Heart right ventricle (tissue), 16 donors: ENCODE measurements around the gene COL23A1. TPM values are rescaled to one million over a fixed set of nuclear protein-coding genes. Genes with fewer than 3 reads are reported as not detected.

Experiments used
- ATAC-seq, 8 donors: fragments of 200-7000 bp; cut with Tn5 transposase; one replicate each; pipeline ENCODE4 v1.9.1; 2020; ENCODE audit warnings: mild to moderate bottlenecking in 8 of 8, moderate library complexity in 8 of 8, moderate number of reproducible peaks in 1 of 8
- DNase-seq, 2 donors: peaks; one replicate each; pipeline ENCODE4 v3.0.0-alpha.2; 2020
- H3K27ac ChIP-seq, 10 donors: fragments of 200-600 bp; sonication (generic) in 2 of 10; one replicate each; pipeline versions ENCODE4 v1.5.0 to v1.8.0; 2020 to 2022; ENCODE audit warnings: mild to moderate bottlenecking in 3 of 10
- H3K27me3 ChIP-seq, 7 donors: fragments of 200-600 bp; one replicate each; pipeline ENCODE4 v1.8.0; 2021 to 2022; ENCODE audit warnings: mild to moderate bottlenecking in 2 of 7
- H3K36me3 ChIP-seq, 9 donors: fragments of 200-600 bp; sonication (generic) in 1 of 9; one replicate each; pipeline versions ENCODE4 v1.5.0 to v1.8.0; 2020 to 2022; ENCODE audit warnings: mild to moderate bottlenecking in 2 of 9
- H3K4me1 ChIP-seq, 9 donors: fragments of 200-600 bp; sonication (generic) in 1 of 9; one replicate each; pipeline versions ENCODE4 v1.5.0 to v1.8.0; 2020 to 2022; ENCODE audit warnings: mild to moderate bottlenecking in 4 of 9
- H3K4me3 ChIP-seq, 10 donors: fragments of 200-600 bp; sonication (generic) in 2 of 10; one replicate each; pipeline versions ENCODE4 v1.5.0 to v1.8.0; 2020 to 2022; ENCODE audit warnings: mild to moderate bottlenecking in 7 of 10, moderate library complexity in 2 of 10
- H3K9me3 ChIP-seq, 11 donors: fragments of 200-600 bp in 10 of 11; sonication (generic) in 2 of 11; one replicate each; pipeline versions ENCODE4 v1.5.0 to v1.8.0; 2013 to 2022; ENCODE audit warnings: mild to moderate bottlenecking in 2 of 11, control low read depth in 1 of 11, moderate library complexity in 1 of 11
- WGBS, 2 donors: extraction: QIAGEN DNeasy Blood & Tissue Kit; methylation state at CpG; one replicate each; pipeline ENCODE4 v1.1.7; 2013; ENCODE audit warnings: inconsistent platforms in 1 of 2; 5-methylcytosine and 5-hydroxymethylcytosine counted together
- intact Hi-C, 10 donors: fragments of 100-400 bp; cut with DNase I; formaldehyde crosslinking; loops; one replicate each; pipeline versions ENCODE4 v1.11.1 to v1.14.2; 2022
- polyA plus RNA-seq, 2 donors: library from polyadenylated mRNA; stranded (reverse); fragments of 200-250 nt; gene quantifications; one replicate each; pipeline ENCODE4 v1.2.3, GENCODE V29; 2013
- total RNA-seq, 10 donors: library from RNA; stranded (reverse); fragmentation: NEBNext Ultra II Directional in 3 of 10; extraction: Animal tissue kit (Norgen Biotek cat#: 25700) in 3 of 10; gene quantifications; one replicate each; pipeline versions ENCODE4 v1.2.1 to v1.2.4, GENCODE V29; 2021 to 2023
- TF ChIP-seq, protein P1 (sequence below), 9 donors: fragments of 200-600 bp; sonication (generic) in 2 of 9; IDR thresholded peaks; one replicate each; pipeline versions ENCODE4 v1.5.0 to v1.8.0; 2021 to 2022; ENCODE audit warnings: antibody characterized with exemption in 9 of 9, mild to moderate bottlenecking in 5 of 9, moderate library complexity in 1 of 9
- donor health status: Arrhythmogenic right ventricular cardiomyopathy.
- donor health status: ischemic (EF 13 %, LVEDD 7.1; RV severe dilation, severe dysfunction).
- donor health status: healthy with polysubstance abuse.
- donor health status: DM: no; HTN: yes; CAD: no.
- donor health status: DM: no; HTN: no; CAD: no.
- donor health status: ischemic (EF 25% LVEDD 6.9; RV normal size, moderate dysfunction).
- donor health status: ischemic (EF 25% LVEDD 5.7; RV mildly dilated, moderate dysfunction).
- donor health status: healthy.
- donor health status: DM: yes; HTN: yes; CAD: no.
- donor health status: Ischemic cardiomyopathy.
- donor health status: ischemic (EF 35%, LVEDD 5.7; RV mildly dilated, moderate dysfunction).
- donor health status: nonischemic (EF 11% LVEDD 7.7; RV severe dilation, severe dysfunction).
- donor health status: DM: yes; HTN: yes; CAD: no.
- donor health status: PGD.
- donor health status: ischemic (EF 29% LVEDD 5.4; RV normal size, mild dysfunction).
- donor health status: nonischemic (EF 23%, LVEDD 6.1; RV moderate dilation, normal function).

COL23A1 gene
- total and polyA plus RNA-seq, 12 donors, result 8.9 to 29.0 (median 16.2) TPM

- intact Hi-C loops, result no loop called here
- ATAC-seq (peak in 1 of 8 donors; percentile 7), DNase-seq (no peak)
- 51 to 68% methylated on average over 17 of the region's 17 CpGs for WGBS, 2 donors
- Histone ChIP-seq H3K9me3 (peaks cover 0 to 4% (median 0%) of the 10 kb centered on the region in 11 donors), H3K27me3 (no peaks in the 10 kb centered on the region), H3K36me3 (no peaks in the 10 kb centered on the region), H3K4me1 (peaks cover 0 to 22% (median 0%) of the 10 kb centered on the region in 9 donors), H3K27ac (peak overlapping the region in 1 of 10 donors; percentile 14), H3K4me3 (no peak overlapping the region)
- TF ChIP-seq, protein P1, sequence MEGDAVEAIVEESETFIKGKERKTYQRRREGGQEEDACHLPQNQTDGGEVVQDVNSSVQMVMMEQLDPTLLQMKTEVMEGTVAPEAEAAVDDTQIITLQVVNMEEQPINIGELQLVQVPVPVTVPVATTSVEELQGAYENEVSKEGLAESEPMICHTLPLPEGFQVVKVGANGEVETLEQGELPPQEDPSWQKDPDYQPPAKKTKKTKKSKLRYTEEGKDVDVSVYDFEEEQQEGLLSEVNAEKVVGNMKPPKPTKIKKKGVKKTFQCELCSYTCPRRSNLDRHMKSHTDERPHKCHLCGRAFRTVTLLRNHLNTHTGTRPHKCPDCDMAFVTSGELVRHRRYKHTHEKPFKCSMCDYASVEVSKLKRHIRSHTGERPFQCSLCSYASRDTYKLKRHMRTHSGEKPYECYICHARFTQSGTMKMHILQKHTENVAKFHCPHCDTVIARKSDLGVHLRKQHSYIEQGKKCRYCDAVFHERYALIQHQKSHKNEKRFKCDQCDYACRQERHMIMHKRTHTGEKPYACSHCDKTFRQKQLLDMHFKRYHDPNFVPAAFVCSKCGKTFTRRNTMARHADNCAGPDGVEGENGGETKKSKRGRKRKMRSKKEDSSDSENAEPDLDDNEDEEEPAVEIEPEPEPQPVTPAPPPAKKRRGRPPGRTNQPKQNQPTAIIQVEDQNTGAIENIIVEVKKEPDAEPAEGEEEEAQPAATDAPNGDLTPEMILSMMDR (IDR thresholded peaks at IDR 0.05), result no peak
These were observed 104.0 kb downstream of the COL23A1 start for GRCh38 chr5:178486239-178486641.

GRCh38 chr5:178483620-178484019 lies 106.6 kb downstream of the COL23A1 start:
- Histone ChIP-seq H3K4me1 (peaks cover 0 to 24% (median 0%) of the 10 kb centered on the region in 9 donors), H3K9me3 (no peaks in the 10 kb centered on the region), H3K27ac (peak overlapping the region in 1 of 10 donors; percentile 75), H3K4me3 (no peak overlapping the region), H3K27me3 (no peaks in the 10 kb centered on the region), H3K36me3 (no peaks in the 10 kb centered on the region)
- TF ChIP-seq, protein P1 (IDR thresholded peaks at IDR 0.05), result no peak
- peak in 5 of 8 donors; percentile 24 to 67 (median 44) for ATAC-seq
- 54 to 67% methylated on average over 9 of the region's 9 CpGs for WGBS, 2 donors
- DNase-seq, result peak in 1 of 2 donors; percentile 29
- intact Hi-C loops, result no loop called here

- no peak for DNase-seq
- H3K4me3 ChIP-seq, result no peak overlapping the region
- ATAC-seq, result no peak
- H3K4me1 ChIP-seq, result peaks cover 0 to 30% (median 0%) of the 10 kb centered on the region in 9 donors
- no peaks in the 10 kb centered on the region for H3K27me3 ChIP-seq
- no peak overlapping the region for H3K27ac ChIP-seq
- 87 to 92% methylated on average over 9 of the region's 9 CpGs for WGBS, 2 donors
- H3K9me3 ChIP-seq, result peaks cover 0 to 15% (median 0%) of the 10 kb centered on the region in 11 donors
- TF ChIP-seq, protein P1 (IDR thresholded peaks at IDR 0.05), result no peak
- intact Hi-C loops, result no loop called here
- no peaks in the 10 kb centered on the region for H3K36me3 ChIP-seq
These were observed 110.9 kb downstream of the COL23A1 start for GRCh38 chr5:178479261-178479660.

DNA sequence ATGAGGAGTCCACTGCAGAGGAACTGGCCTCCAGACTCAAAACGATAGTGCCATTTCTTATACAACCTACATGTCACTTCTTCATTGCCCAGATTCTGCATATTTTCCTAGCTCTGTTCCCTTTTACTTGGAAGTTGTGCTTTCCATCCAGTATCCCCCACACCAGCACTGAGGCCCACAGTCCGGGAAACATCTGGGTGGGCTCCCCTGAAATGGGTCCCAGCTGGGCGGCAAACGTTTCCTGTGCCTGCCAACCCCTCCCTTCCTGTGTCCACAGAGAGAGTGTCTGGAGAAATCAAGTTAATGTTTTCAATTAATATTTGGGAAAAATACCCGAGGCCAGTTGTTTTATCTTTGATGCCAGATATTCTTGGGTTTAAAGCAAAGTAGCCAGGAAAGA lies 111.8 kb downstream of the COL23A1 start:
- Histone ChIP-seq H3K36me3 (no peaks in the 10 kb centered on the region), H3K4me1 (peaks cover 0 to 23% (median 0%) of the 10 kb centered on the region in 9 donors), H3K27me3 (no peaks in the 10 kb centered on the region), H3K9me3 (peaks cover 0 to 15% (median 0%) of the 10 kb centered on the region in 11 donors), H3K27ac (no peak overlapping the region), H3K4me3 (no peak overlapping the region)
- intact Hi-C loops, result no loop called here
- 47 to 65% methylated on average over 5 of the region's 5 CpGs for WGBS, 2 donors
- TF ChIP-seq, protein P1 (IDR thresholded peaks at IDR 0.05), result no peak
- no peak for ATAC-seq
- no peak for DNase-seq
